Sigmoid colon (tissue), 7 donors: ENCODE data around the gene PCDH19. TPM values are rescaled to one million over a fixed set of nuclear protein-coding genes. Genes with fewer than 3 reads are reported as not detected.

ENCODE experiments used
- DNase-seq: peaks from one replicate; pipeline ENCODE4 v3.0.0-alpha.2; 2019
- H3K27ac ChIP-seq, 4 donors: fragments of 200-600 bp; sonication (generic); one replicate each; pipeline ENCODE4 v1.5.1; 2016 to 2019; ENCODE audit warnings: mild to moderate bottlenecking in 1 of 4
- H3K27me3 ChIP-seq, 3 donors: fragments of 200-600 bp; sonication (generic); one replicate each; pipeline ENCODE4 v1.5.1; 2019; ENCODE audit warnings: mild to moderate bottlenecking in 1 of 3
- H3K36me3 ChIP-seq, 4 donors: fragments of 200-600 bp; sonication (generic); one replicate each; pipeline ENCODE4 v1.5.1; 2016 to 2019
- H3K4me1 ChIP-seq, 4 donors: fragments of 200-600 bp; sonication (generic); one replicate each; pipeline ENCODE4 v1.5.1; 2017 to 2019
- H3K4me3 ChIP-seq, 4 donors: fragments of 200-600 bp; sonication (generic); one replicate each; pipeline ENCODE4 v1.5.1; 2017 to 2019; ENCODE audit warnings: mild to moderate bottlenecking in 2 of 4, moderate library complexity in 1 of 4
- H3K9me3 ChIP-seq, 4 donors: fragments of 200-600 bp in 3 of 4; sonication (generic) in 3 of 4; one replicate each; pipeline versions ENCODE4 v1.5.1 to v1.6.1; 2013 to 2019
- CTCF ChIP-seq, 4 experiments: fragments of 450-650 bp in 3 of 4; fragments of 200-600 bp in 1 of 4; IDR thresholded peaks; one replicate each; pipeline ENCODE4 v1.5.1; 2016 to 2019; ENCODE audit warnings: antibody characterized with exemption in 4 of 4, mild to moderate bottlenecking in 3 of 4, moderate library complexity in 2 of 4
- EP300 ChIP-seq, 4 donors: sonication (generic); formaldehyde crosslinking; IDR thresholded peaks; one replicate each; pipeline ENCODE4 v1.6.1; 2017; ENCODE audit warnings: antibody characterized with exemption in 4 of 4
- POLR2A ChIP-seq, 2 donors: fragments of 450-650 bp; IDR thresholded peaks; one replicate each; pipeline ENCODE4 v1.6.1; 2016; ENCODE audit warnings: antibody characterized with exemption in 2 of 2, mild to moderate bottlenecking in 2 of 2, moderate library complexity in 2 of 2
- POLR2AphosphoS5 ChIP-seq, 4 donors: sonication (generic); formaldehyde crosslinking; IDR thresholded peaks; one replicate each; pipeline ENCODE4 v1.6.1; 2017; ENCODE audit warnings: antibody characterized with exemption in 4 of 4
- WGBS, 2 donors: extraction: QIAGEN DNeasy Blood & Tissue Kit; methylation state at CpG; one replicate each; pipeline ENCODE4 v1.1.7; 2013; 5-methylcytosine and 5-hydroxymethylcytosine counted together
- intact Hi-C: fragments of 100-400 bp; cut with DNase I; formaldehyde crosslinking; loops from one replicate; pipeline ENCODE4 v1.15.1; 2023
- polyA plus RNA-seq, 3 donors: library from polyadenylated mRNA; stranded (reverse); fragments of 200-250 nt; gene quantifications; one replicate each; pipeline ENCODE4 v1.2.3, GENCODE V29; 2013
- total RNA-seq, 4 donors: library from RNA; depleted of rRNA; stranded (reverse); fragments of >200 nt; gene quantifications; one replicate each; pipeline ENCODE4 v1.1.0, GENCODE V29; 2016
- donor health status: healthy with polysubstance abuse.
- donor health status: Bipolar disorder and iron deficiency.
- donor health status: healthy.

The PCDH19 gene
- total and polyA plus RNA-seq, 7 donors = 0.23 to 2.2 (median 0.77) TPM; not detected in 1

GRCh38 chrX:100379388-100379986 is 30.6 kb downstream of the PCDH19 start:
- intact Hi-C loops = no loop called here
- no peak for DNase-seq
- H3K4me3 ChIP-seq = no peak overlapping the region
- H3K27me3 ChIP-seq = no peaks in the 10 kb centered on the region
- no peaks in the 10 kb centered on the region for H3K36me3 ChIP-seq
- no peaks in the 10 kb centered on the region for H3K9me3 ChIP-seq
- TF ChIP-seq CTCF (IDR thresholded peaks at IDR 0.05) = peak in 3 of 4 experiments; percentile 11 to 27 (median 12)
- TF ChIP-seq POLR2AphosphoS5 (IDR thresholded peaks at IDR 0.05) = no peak
- 9 to 10% methylated on average over 7 of the region's 7 CpGs for WGBS, 2 donors
- H3K4me1 ChIP-seq = no peaks in the 10 kb centered on the region
- H3K27ac ChIP-seq = no peak overlapping the region

- no peaks in the 10 kb centered on the region for H3K9me3 ChIP-seq
- no peak overlapping the region for H3K4me3 ChIP-seq
- intact Hi-C loops = no loop called here
- no peaks in the 10 kb centered on the region for H3K4me1 ChIP-seq
- 91 to 96% methylated on average over 5 of the region's 5 CpGs for WGBS, 2 donors
- no peaks in the 10 kb centered on the region for H3K27me3 ChIP-seq
- H3K27ac ChIP-seq = no peak overlapping the region
- no peak for DNase-seq
- TF ChIP-seq CTCF (IDR thresholded peaks at IDR 0.05) = no peak
- no peak for TF ChIP-seq POLR2AphosphoS5 (IDR thresholded peaks at IDR 0.05)
- no peak for TF ChIP-seq EP300 (IDR thresholded peaks at IDR 0.05)
- no peak for TF ChIP-seq POLR2A (IDR thresholded peaks at IDR 0.05)
- no peaks in the 10 kb centered on the region for H3K36me3 ChIP-seq
Observed at GRCh38 chrX:100377826-100378225, 32.2 kb downstream of the PCDH19 start.

- H3K4me3 ChIP-seq = no peak overlapping the region
- H3K4me1 ChIP-seq = no peaks in the 10 kb centered on the region
- no peak overlapping the region for H3K27ac ChIP-seq
- no peak for DNase-seq
- no peaks in the 10 kb centered on the region for H3K9me3 ChIP-seq
- intact Hi-C loops = no loop called here
- TF ChIP-seq EP300 (IDR thresholded peaks at IDR 0.05) (no peak), POLR2AphosphoS5 (IDR thresholded peaks at IDR 0.05) (no peak), POLR2A (IDR thresholded peaks at IDR 0.05) (no peak), CTCF (IDR thresholded peaks at IDR 0.05) (no peak)
- H3K27me3 ChIP-seq = no peaks in the 10 kb centered on the region
- no peaks in the 10 kb centered on the region for H3K36me3 ChIP-seq
Observed at GRCh38 chrX:100376576-100376975, 33.5 kb downstream of the PCDH19 start.

GRCh38 chrX:100373673-100374072 is 36.4 kb downstream of the PCDH19 start:
- Histone ChIP-seq H3K4me1 (no peaks in the 10 kb centered on the region), H3K27me3 (no peaks in the 10 kb centered on the region), H3K27ac (no peak overlapping the region), H3K9me3 (no peaks in the 10 kb centered on the region), H3K4me3 (no peak overlapping the region), H3K36me3 (no peaks in the 10 kb centered on the region)
- DNase-seq = no peak
- WGBS, 2 donors = 67 to 69% methylated on average over 2 of the region's 2 CpGs
- no peak for TF ChIP-seq POLR2A (IDR thresholded peaks at IDR 0.05)
- TF ChIP-seq CTCF (IDR thresholded peaks at IDR 0.05) = no peak
- TF ChIP-seq POLR2AphosphoS5 (IDR thresholded peaks at IDR 0.05) = no peak
- TF ChIP-seq EP300 (IDR thresholded peaks at IDR 0.05) = no peak
- intact Hi-C loops = no loop called here

- H3K4me3 ChIP-seq = no peak overlapping the region
- intact Hi-C loops = no loop called here
- H3K27ac ChIP-seq = no peak overlapping the region
- no peaks in the 10 kb centered on the region for H3K9me3 ChIP-seq
- H3K27me3 ChIP-seq = no peaks in the 10 kb centered on the region
- H3K36me3 ChIP-seq = no peaks in the 10 kb centered on the region
- DNase-seq = no peak
- H3K4me1 ChIP-seq = peaks cover 0 to 2% (median 0%) of the 10 kb centered on the region in 4 donors
- TF ChIP-seq POLR2A (IDR thresholded peaks at IDR 0.05) (no peak), POLR2AphosphoS5 (IDR thresholded peaks at IDR 0.05) (no peak), CTCF (IDR thresholded peaks at IDR 0.05) (no peak), EP300 (IDR thresholded peaks at IDR 0.05) (no peak)
Observed at GRCh38 chrX:100368167-100368566, 41.9 kb downstream of the PCDH19 start.
